ENCODE data around the gene DTHD1. TPM values are rescaled to one million over a fixed set of nuclear protein-coding genes. Genes with fewer than 3 reads are reported as not detected.

Gene DTHD1
- total and polyA plus RNA-seq, 4 donors: 1.5 to 33.4 (median 9.1) TPM

DNA sequence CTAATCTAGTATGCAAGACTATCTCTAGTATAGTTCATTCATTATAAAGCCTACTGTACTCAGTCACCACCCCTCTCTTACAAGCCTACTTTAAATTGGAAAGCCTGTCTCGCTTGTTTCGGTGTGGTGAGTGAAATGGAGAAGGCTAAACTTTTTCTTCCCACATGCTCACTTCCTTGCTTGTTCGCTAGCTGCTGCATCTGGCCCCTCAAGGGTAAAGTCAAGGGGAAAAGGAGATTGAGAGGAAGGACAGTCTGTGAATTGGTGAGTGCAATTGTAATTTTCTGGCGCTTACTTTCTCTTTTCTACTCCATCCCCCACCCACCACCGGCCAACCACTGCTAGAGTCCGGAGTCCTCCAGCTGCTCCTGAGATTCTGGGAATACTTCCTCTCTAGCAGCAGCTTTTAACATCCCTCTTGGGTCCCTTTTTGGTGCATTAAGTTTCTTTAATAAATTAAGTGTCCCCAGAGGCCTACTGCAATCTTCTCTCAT is 25.0 kb upstream of the DTHD1 start:
- H3K36me3 ChIP-seq (ENCODE audit: control insufficient read depth in 4 of 4, insufficient read depth in 4 of 4, low read length in 4 of 4): no peaks in the 10 kb centered on the region
- WGBS, 2 donors: 53 to 61% methylated on average over 6 of the region's 6 CpGs
- no peaks in the 10 kb centered on the region for H3K27me3 ChIP-seq (ENCODE audit: control insufficient read depth in 3 of 3, insufficient read depth in 3 of 3, low read length in 2 of 3)
- H3K9ac ChIP-seq (ENCODE audit: insufficient read depth in 1 of 2, low read length in 2 of 2): no peak overlapping the region
- TF ChIP-seq, protein P1, sequence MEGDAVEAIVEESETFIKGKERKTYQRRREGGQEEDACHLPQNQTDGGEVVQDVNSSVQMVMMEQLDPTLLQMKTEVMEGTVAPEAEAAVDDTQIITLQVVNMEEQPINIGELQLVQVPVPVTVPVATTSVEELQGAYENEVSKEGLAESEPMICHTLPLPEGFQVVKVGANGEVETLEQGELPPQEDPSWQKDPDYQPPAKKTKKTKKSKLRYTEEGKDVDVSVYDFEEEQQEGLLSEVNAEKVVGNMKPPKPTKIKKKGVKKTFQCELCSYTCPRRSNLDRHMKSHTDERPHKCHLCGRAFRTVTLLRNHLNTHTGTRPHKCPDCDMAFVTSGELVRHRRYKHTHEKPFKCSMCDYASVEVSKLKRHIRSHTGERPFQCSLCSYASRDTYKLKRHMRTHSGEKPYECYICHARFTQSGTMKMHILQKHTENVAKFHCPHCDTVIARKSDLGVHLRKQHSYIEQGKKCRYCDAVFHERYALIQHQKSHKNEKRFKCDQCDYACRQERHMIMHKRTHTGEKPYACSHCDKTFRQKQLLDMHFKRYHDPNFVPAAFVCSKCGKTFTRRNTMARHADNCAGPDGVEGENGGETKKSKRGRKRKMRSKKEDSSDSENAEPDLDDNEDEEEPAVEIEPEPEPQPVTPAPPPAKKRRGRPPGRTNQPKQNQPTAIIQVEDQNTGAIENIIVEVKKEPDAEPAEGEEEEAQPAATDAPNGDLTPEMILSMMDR (IDR thresholded peaks at IDR 0.05; ENCODE audit: control extremely low read depth, extremely low read depth): no peak
- DNase-seq (no peak), ATAC-seq (ENCODE audit: insufficient read depth, low FRiP score) (no peak)
- H3K27ac ChIP-seq (ENCODE audit: low read depth in 1 of 2, low read length in 1 of 2): no peak overlapping the region
- no peaks in the 10 kb centered on the region for H3K9me3 ChIP-seq (ENCODE audit: control insufficient read depth in 4 of 4, insufficient read depth in 3 of 4, low read length in 3 of 4)
- H3K4me1 ChIP-seq (ENCODE audit: control insufficient read depth in 5 of 5, insufficient read depth in 5 of 5, low read length in 5 of 5): no peaks in the 10 kb centered on the region
- H3K4me3 ChIP-seq: no peak overlapping the region

DNA sequence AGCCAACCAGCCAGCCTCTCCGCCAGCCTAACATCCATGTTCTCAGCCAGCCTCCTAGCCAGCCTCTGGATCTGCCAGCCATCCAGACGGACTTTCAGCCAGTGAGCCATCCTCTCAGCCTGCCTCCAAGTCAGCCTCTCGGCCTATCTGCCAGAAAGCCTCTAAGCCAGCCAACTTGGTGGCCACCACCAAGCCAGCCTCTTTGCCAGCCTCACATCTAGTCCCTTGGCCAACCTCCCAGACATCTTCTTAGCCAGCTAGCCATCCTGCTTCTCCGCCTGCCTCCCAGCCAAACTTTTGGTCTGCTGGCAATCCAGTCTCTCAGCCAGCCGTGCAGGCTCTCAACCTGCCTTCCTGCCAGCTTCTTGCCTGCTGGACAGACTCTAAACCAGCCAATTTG is 20.7 kb upstream of the DTHD1 start:
- H3K9ac ChIP-seq (ENCODE audit: insufficient read depth in 1 of 2, low read length in 2 of 2): no peak overlapping the region
- no peak overlapping the region for H3K4me3 ChIP-seq
- ATAC-seq (ENCODE audit: insufficient read depth, low FRiP score): no peak
- TF ChIP-seq, protein P1 (IDR thresholded peaks at IDR 0.05; ENCODE audit: control extremely low read depth, extremely low read depth): no peak
- no peak for DNase-seq
- H3K9me3 ChIP-seq (ENCODE audit: control insufficient read depth in 4 of 4, insufficient read depth in 3 of 4, low read length in 3 of 4): no peaks in the 10 kb centered on the region
- no peaks in the 10 kb centered on the region for H3K4me1 ChIP-seq (ENCODE audit: control insufficient read depth in 5 of 5, insufficient read depth in 5 of 5, low read length in 5 of 5)
- no peak overlapping the region for H3K27ac ChIP-seq (ENCODE audit: low read depth in 1 of 2, low read length in 1 of 2)
- H3K36me3 ChIP-seq (ENCODE audit: control insufficient read depth in 4 of 4, insufficient read depth in 4 of 4, low read length in 4 of 4): no peaks in the 10 kb centered on the region
- 87 to 100% methylated on average over 5 of the region's 5 CpGs for WGBS, 2 donors
- no peaks in the 10 kb centered on the region for H3K27me3 ChIP-seq (ENCODE audit: control insufficient read depth in 3 of 3, insufficient read depth in 3 of 3, low read length in 2 of 3)

DNA sequence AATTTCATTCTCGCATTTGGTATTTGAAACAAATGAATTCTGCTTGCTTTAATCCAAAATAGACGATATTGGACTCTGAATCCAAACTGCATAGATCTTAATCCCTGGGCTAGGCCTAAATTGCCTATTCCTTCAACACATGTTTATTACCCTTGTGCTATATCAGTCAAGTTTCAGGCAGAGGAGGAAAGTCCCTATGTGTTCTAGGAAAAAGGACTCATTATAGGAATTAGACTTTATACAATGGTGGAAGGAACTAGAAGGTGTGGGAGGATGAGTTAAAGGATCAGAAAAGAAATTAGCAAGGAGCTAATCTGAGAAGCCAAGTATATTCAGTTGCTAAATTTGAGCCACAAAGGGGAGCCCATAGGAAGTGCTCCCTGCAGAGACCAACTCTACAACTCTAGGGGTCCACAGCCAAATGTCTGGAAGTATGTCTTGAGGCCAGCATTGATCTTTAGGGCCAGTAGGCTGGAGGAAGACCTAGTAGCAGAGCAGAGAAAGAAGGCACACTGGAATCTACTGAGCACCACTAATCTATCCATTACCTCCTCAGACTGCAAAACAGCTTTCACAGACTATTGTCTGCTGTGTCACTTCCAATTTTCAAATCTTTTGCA is 17.1 kb upstream of the DTHD1 start:
- no peaks in the 10 kb centered on the region for H3K4me1 ChIP-seq (ENCODE audit: control insufficient read depth in 5 of 5, insufficient read depth in 5 of 5, low read length in 5 of 5)
- H3K27me3 ChIP-seq (ENCODE audit: control insufficient read depth in 3 of 3, insufficient read depth in 3 of 3, low read length in 2 of 3): no peaks in the 10 kb centered on the region
- 96 to 98% methylated on average over 2 of the region's 2 CpGs for WGBS, 2 donors
- no peak overlapping the region for H3K9ac ChIP-seq (ENCODE audit: insufficient read depth in 1 of 2, low read length in 2 of 2)
- ATAC-seq (ENCODE audit: insufficient read depth, low FRiP score) (no peak), DNase-seq (no peak)
- TF ChIP-seq, protein P1 (IDR thresholded peaks at IDR 0.05; ENCODE audit: control extremely low read depth, extremely low read depth): no peak
- H3K4me3 ChIP-seq: no peak overlapping the region
- no peaks in the 10 kb centered on the region for H3K36me3 ChIP-seq (ENCODE audit: control insufficient read depth in 4 of 4, insufficient read depth in 4 of 4, low read length in 4 of 4)
- no peak overlapping the region for H3K27ac ChIP-seq (ENCODE audit: low read depth in 1 of 2, low read length in 1 of 2)
- no peaks in the 10 kb centered on the region for H3K9me3 ChIP-seq (ENCODE audit: control insufficient read depth in 4 of 4, insufficient read depth in 3 of 4, low read length in 3 of 4)
